H1 (cell line): ENCODE measurements around the gene SEC23IP. TPM values are rescaled to one million over a fixed set of nuclear protein-coding genes. Genes with fewer than 3 reads are reported as not detected.

Source experiments
- CTCF ChIA-PET: fragments of 300-600 bp; sonication (Branson Sonifier 250); formaldehyde crosslinking; loops from one replicate; lab custom pipeline; 2021; ENCODE audit not compliant: partially characterized antibody; lab: Charles Lee
- POLR2A ChIA-PET: fragments of 300-600 bp; sonication (Branson Sonifier 250); formaldehyde crosslinking; loops from one replicate; lab custom pipeline; 2021; ENCODE audit warnings: inconsistent platforms; ENCODE audit not compliant: partially characterized antibody; lab: Charles Lee
- DNase-seq, 2 experiments: peaks; one replicate each; pipeline versions ENCODE4 v3.0.0 to v3.0.0-alpha.2; 2010 to 2022; ENCODE audit warnings: low spot score in 2 of 2, low read depth in 1 of 2, mixed read lengths in 1 of 2
- FAIRE-seq: peaks from 2 replicates; lab custom pipeline; 2011; peaks lifted over from hg19 to GRCh38; lab: Jason Lieb, UNC
- H2AFZ ChIP-seq: 2 replicates; pipeline ENCODE4 v1.8.1; 2012; ENCODE audit warnings: low read length, inconsistent platforms
- H2AK5ac ChIP-seq: 2 replicates; pipeline ENCODE4 v1.6.1; 2013; ENCODE audit warnings: low read depth, low read length
- H2BK120ac ChIP-seq: replicated peaks from 2 replicates; pipeline ENCODE3; 2013; ENCODE audit warnings: low read depth, low read length, inconsistent platforms
- H2BK12ac ChIP-seq: 2 replicates; pipeline ENCODE4 v1.6.1; 2013; ENCODE audit warnings: low read depth, low read length
- H2BK15ac ChIP-seq: 2 replicates; pipeline ENCODE4 v1.6.1; 2013; ENCODE audit warnings: low read length
- H2BK20ac ChIP-seq: 2 replicates; pipeline ENCODE4 v1.6.1; 2013; ENCODE audit warnings: low read length
- H2BK5ac ChIP-seq: 2 replicates; pipeline ENCODE4 v1.6.1; 2013; ENCODE audit warnings: low read depth, low read length
- H3K14ac ChIP-seq: 2 replicates; pipeline ENCODE4 v1.6.1; 2013; ENCODE audit warnings: inconsistent platforms; ENCODE audit not compliant: insufficient read length
- H3K18ac ChIP-seq: 2 replicates; pipeline ENCODE4 v1.6.1; 2013; ENCODE audit warnings: low read length; ENCODE audit errors: extremely low read depth
- H3K23ac ChIP-seq: 2 replicates; pipeline ENCODE4 v1.6.1; 2013; ENCODE audit warnings: inconsistent platforms; ENCODE audit not compliant: insufficient read length
- H3K23me2 ChIP-seq: 2 replicates; pipeline ENCODE4 v1.6.1; 2013; ENCODE audit warnings: low read depth, low read length
- H3K27ac ChIP-seq: 2 replicates; pipeline ENCODE4 v1.6.1; 2011; ENCODE audit warnings: low read depth, low read length, inconsistent platforms
- H3K27me3 ChIP-seq, 4 experiments: replicated peaks in 1 of 4; 1 replicate in 1 of 4; 2 replicates in 3 of 4; pipeline versions ENCODE4 v1.6.1 to v1.8.1; 2011 to 2013; ENCODE audit warnings: low read length in 3 of 4, mild to moderate bottlenecking in 3 of 4, inconsistent platforms in 2 of 4, mixed read lengths in 2 of 4, moderate library complexity in 1 of 4; ENCODE audit not compliant: control insufficient read depth in 3 of 4, insufficient read depth in 3 of 4; ENCODE audit errors: extremely low read depth in 1 of 4
- H3K36me3 ChIP-seq, 4 experiments: 2 replicates each; pipeline versions ENCODE4 v1.6.1 to v1.8.1; 2011 to 2013; ENCODE audit warnings: mild to moderate bottlenecking in 4 of 4, low read length in 3 of 4, moderate library complexity in 2 of 4, control low read depth in 1 of 4, inconsistent platforms in 1 of 4; ENCODE audit not compliant: insufficient read depth in 4 of 4, control insufficient read depth in 2 of 4
- H3K4ac ChIP-seq: replicated peaks from 2 replicates; pipeline ENCODE3; 2013; ENCODE audit warnings: low read length, low read depth, mixed read lengths, inconsistent platforms; ENCODE audit not compliant: insufficient read length
- H3K4me1 ChIP-seq, 4 experiments: replicated peaks in 1 of 4; 1 replicate in 1 of 4; 2 replicates in 3 of 4; pipeline versions ENCODE4 v1.6.1 to v1.8.1; 2011 to 2013; ENCODE audit warnings: low read length in 3 of 4, inconsistent platforms in 2 of 4, mixed read lengths in 1 of 4; ENCODE audit not compliant: insufficient read depth in 4 of 4, control insufficient read depth in 3 of 4
- H3K4me2 ChIP-seq, 2 experiments: 2 replicates each; pipeline versions ENCODE4 v1.6.1 to v1.8.1; 2011 to 2013; ENCODE audit warnings: low read depth in 2 of 2, low read length in 2 of 2, control low read depth in 1 of 2, inconsistent platforms in 1 of 2, mild to moderate bottlenecking in 1 of 2; ENCODE audit not compliant: insufficient read depth in 1 of 2
- H3K4me3 ChIP-seq, 4 experiments: fragments of 200-600, 300-600 bp in 1 of 4; sonication (generic), shearing (Covaris generic), sonication (Bioruptor Twin) in 1 of 4; 2 replicates each; pipeline versions ENCODE4 v1.5.1 to v1.8.1; 2011 to 2016; ENCODE audit warnings: low read length in 4 of 4, low read depth in 3 of 4, control low read depth in 2 of 4, inconsistent platforms in 2 of 4, mild to moderate bottlenecking in 2 of 4, mixed read lengths in 1 of 4, moderate library complexity in 1 of 4; ENCODE audit not compliant: insufficient read depth in 2 of 4; ENCODE audit errors: extremely low read depth in 1 of 4
- H3K56ac ChIP-seq: replicated peaks from 2 replicates; pipeline ENCODE3; 2013; ENCODE audit warnings: low read depth, mild to moderate bottlenecking, mixed read lengths, low read length, inconsistent platforms; ENCODE audit not compliant: insufficient read length
- H3K79me1 ChIP-seq: 2 replicates; pipeline ENCODE4 v1.6.1; 2013; ENCODE audit warnings: low read depth, low read length, control low read depth
- H3K79me2 ChIP-seq, 2 experiments: 2 replicates each; pipeline versions ENCODE4 v1.6.1 to v1.8.1; 2012 to 2013; ENCODE audit warnings: low read length in 2 of 2, mild to moderate bottlenecking in 2 of 2, inconsistent platforms in 1 of 2; ENCODE audit not compliant: insufficient read depth in 2 of 2, control insufficient read depth in 1 of 2
- H3K9ac ChIP-seq, 4 experiments: replicated peaks in 1 of 4; 1 replicate in 1 of 4; 2 replicates in 3 of 4; pipeline versions ENCODE4 v1.6.1 to v1.8.1; 2011 to 2013; ENCODE audit warnings: low read depth in 3 of 4, low read length in 3 of 4, control low read depth in 2 of 4, mild to moderate bottlenecking in 2 of 4, moderate library complexity in 2 of 4, inconsistent platforms in 1 of 4; ENCODE audit errors: extremely low read depth in 1 of 4
- H3K9me3 ChIP-seq, 2 experiments: 2 replicates each; pipeline versions ENCODE4 v1.6.1 to v1.8.1; 2012 to 2013; ENCODE audit warnings: mild to moderate bottlenecking in 2 of 2, moderate library complexity in 2 of 2, control low read depth in 1 of 2, inconsistent platforms in 1 of 2, low read depth in 1 of 2, low read length in 1 of 2, mixed read lengths in 1 of 2; ENCODE audit not compliant: insufficient read depth in 2 of 2
- H4K20me1 ChIP-seq, 2 experiments: replicated peaks in 1 of 2; 2 replicates each; pipeline versions ENCODE3 to v1.8.1; 2011 to 2013; ENCODE audit warnings: inconsistent platforms in 2 of 2, low read length in 2 of 2, mild to moderate bottlenecking in 1 of 2; ENCODE audit not compliant: insufficient read depth in 2 of 2, control insufficient read depth in 1 of 2
- H4K5ac ChIP-seq: 2 replicates; pipeline ENCODE4 v1.6.1; 2013; ENCODE audit warnings: low read length, low read depth, mixed read lengths, inconsistent platforms; ENCODE audit not compliant: insufficient read length
- H4K8ac ChIP-seq: 2 replicates; pipeline ENCODE4 v1.8.0; 2013; ENCODE audit warnings: mild to moderate bottlenecking, moderate library complexity, low read length, inconsistent platforms; ENCODE audit not compliant: insufficient read depth; ENCODE audit errors: extremely low read depth
- H4K91ac ChIP-seq: replicated peaks from 2 replicates; pipeline ENCODE3; 2013; ENCODE audit warnings: low read length, mixed read lengths, inconsistent platforms; ENCODE audit not compliant: insufficient read length
- EP300 ChIP-seq, 2 experiments: IDR thresholded peaks; 1 replicate in 1 of 2; 2 replicates in 1 of 2; pipeline ENCODE4 v1.6.1; 2011 to 2012; ENCODE audit warnings: low read depth in 2 of 2, low read length in 2 of 2, mild to moderate bottlenecking in 2 of 2, borderline replicate concordance in 1 of 2, inconsistent platforms in 1 of 2, moderate library complexity in 1 of 2
- SP1 ChIP-seq: IDR thresholded peaks from 2 replicates; pipeline ENCODE4 v1.6.1; 2011; ENCODE audit warnings: low read depth, low read length
- WGBS, 2 experiments: shearing (Covaris generic) in 1 of 2; methylation state at CpG; one replicate each; pipeline versions ENCODE4 v1.1.6 to v1.1.7; 2013 to 2015; ENCODE audit warnings: low lambda C conversion rate in 2 of 2, mixed read lengths in 2 of 2, inconsistent platforms in 1 of 2, low coverage in 1 of 2, missing lambda C conversion rate in 1 of 2; ENCODE audit not compliant: insufficient replicate concordance in 2 of 2, insufficient coverage in 1 of 2, insufficient read length in 1 of 2; ENCODE audit errors: extremely low coverage in 1 of 2, missing lambda C conversion rate in 1 of 2; 5-methylcytosine and 5-hydroxymethylcytosine counted together
- polyA plus RNA-seq, 7 experiments: library from polyadenylated mRNA; depleted of rRNA in 3 of 7; stranded (reverse) in 5 of 7; unstranded in 2 of 7; fragments of >200 nt in 5 of 7; fragments of 200-250 nt in 2 of 7; gene quantifications; 1 replicate in 5 of 7; 2 replicates in 1 of 7; 4 replicates in 1 of 7; pipeline versions ENCODE4 v1.2.1 to v1.2.3, GENCODE V29; 2011 to 2013; ENCODE audit warnings: missing spikeins in 2 of 7, mixed read lengths in 2 of 7
- total RNA-seq: library from RNA; stranded (reverse); fragmentation: NEBNext Ultra II Directional; extraction: Animal tissue kit (Norgen Biotek cat#: 25700); gene quantifications from 2 replicates; pipeline ENCODE4 v1.2.1, GENCODE V29; 2021

SEC23IP gene
- total and polyA plus RNA-seq, 2 of the 8 experiments (the other 6 are each of a cell fraction or from before 2014, with no cell fraction given): 29.0 to 105 TPM

GRCh38 chr10:119896061-119896655 lies 3.6 kb downstream of the SEC23IP start:
- TF ChIP-seq EP300 (IDR thresholded peaks at IDR 0.05; ENCODE audit: borderline replicate concordance in 1 of 2, low read depth in 2 of 2, low read length in 2 of 2): no peak
- TF ChIP-seq SP1: no peak
- ChIA-PET CTCF (interaction anchor here (1.6 to 1.7 kb wide), 2 partner anchors 24 to 145 kb away, joined by 3 to 6 read pairs; partner anchors contain the start of gene MCMBP), POLR2A (interaction anchor here (1.2 kb wide), 1 partner anchor 12 kb away, joined by 3 read pairs; no protein-coding TSS in a partner anchor)
- H4K5ac ChIP-seq: no peak overlapping the region
- peaks cover 2 to 18% (median 10%) of the 10 kb centered on the region in 4 experiments for H3K36me3 ChIP-seq
- no peaks in the 10 kb centered on the region for H3K27me3 ChIP-seq
- no peak overlapping the region for H3K4me2 ChIP-seq
- H3K14ac ChIP-seq: no peak overlapping the region
- no peak overlapping the region for H2AFZ ChIP-seq
- H3K4me1 ChIP-seq: peaks cover 0 to 4% (median 0%) of the 10 kb centered on the region in 4 experiments; a peak in 2 of 7 replicates
- no peak overlapping the region for H4K91ac ChIP-seq
- no peak overlapping the region for H2BK120ac ChIP-seq
- no peak overlapping the region for H2BK5ac ChIP-seq
- H2BK15ac ChIP-seq: no peak overlapping the region
- H3K79me1 ChIP-seq: peaks cover 23% of the 10 kb centered on the region
- no peak overlapping the region for H4K8ac ChIP-seq
- peaks cover 29 to 81% of the 10 kb centered on the region in 2 experiments for H3K79me2 ChIP-seq
- H3K23ac ChIP-seq: no peak overlapping the region
- no peak overlapping the region for H3K18ac ChIP-seq
- no peak overlapping the region for H3K9ac ChIP-seq
- FAIRE-seq (no peak), DNase-seq (no peak)
- H2AK5ac ChIP-seq: no peak overlapping the region
- no peak overlapping the region for H3K4me3 ChIP-seq
- no peak overlapping the region for H3K4ac ChIP-seq
- no peak overlapping the region for H2BK12ac ChIP-seq
- H2BK20ac ChIP-seq: no peak overlapping the region
- no peaks in the 10 kb centered on the region for H3K9me3 ChIP-seq
- peaks cover 0 to 10% of the 10 kb centered on the region in 2 experiments for H4K20me1 ChIP-seq
- peaks cover 5% of the 10 kb centered on the region for H3K23me2 ChIP-seq
- no peak overlapping the region for H3K56ac ChIP-seq
- H3K27ac ChIP-seq: no peak overlapping the region
- WGBS, 2 experiments: 91% methylated on average over 4 of the region's 4 CpGs; no CpG with 5 or more reads in 1 of the 2 experiments
